ENCODE measurements around the gene TBCD.

Gene TBCD

GRCh38 chr17:82799591-82799990 is 47.7 kb downstream of the TBCD start:
- no peak for DNase-seq (ENCODE audit: low spot score)
- TF ChIP-seq, protein P1, sequence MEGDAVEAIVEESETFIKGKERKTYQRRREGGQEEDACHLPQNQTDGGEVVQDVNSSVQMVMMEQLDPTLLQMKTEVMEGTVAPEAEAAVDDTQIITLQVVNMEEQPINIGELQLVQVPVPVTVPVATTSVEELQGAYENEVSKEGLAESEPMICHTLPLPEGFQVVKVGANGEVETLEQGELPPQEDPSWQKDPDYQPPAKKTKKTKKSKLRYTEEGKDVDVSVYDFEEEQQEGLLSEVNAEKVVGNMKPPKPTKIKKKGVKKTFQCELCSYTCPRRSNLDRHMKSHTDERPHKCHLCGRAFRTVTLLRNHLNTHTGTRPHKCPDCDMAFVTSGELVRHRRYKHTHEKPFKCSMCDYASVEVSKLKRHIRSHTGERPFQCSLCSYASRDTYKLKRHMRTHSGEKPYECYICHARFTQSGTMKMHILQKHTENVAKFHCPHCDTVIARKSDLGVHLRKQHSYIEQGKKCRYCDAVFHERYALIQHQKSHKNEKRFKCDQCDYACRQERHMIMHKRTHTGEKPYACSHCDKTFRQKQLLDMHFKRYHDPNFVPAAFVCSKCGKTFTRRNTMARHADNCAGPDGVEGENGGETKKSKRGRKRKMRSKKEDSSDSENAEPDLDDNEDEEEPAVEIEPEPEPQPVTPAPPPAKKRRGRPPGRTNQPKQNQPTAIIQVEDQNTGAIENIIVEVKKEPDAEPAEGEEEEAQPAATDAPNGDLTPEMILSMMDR (IDR thresholded peaks at IDR 0.05; ENCODE audit: extremely low read depth, insufficient read depth, missing control alignments) = no peak
- in situ Hi-C loops (cut with MboI; ENCODE audit: low pct_unique_long_range_greater_than_20kb, low sequenced_read_pairs, unreplicated experiment) = no loop called here

DNA sequence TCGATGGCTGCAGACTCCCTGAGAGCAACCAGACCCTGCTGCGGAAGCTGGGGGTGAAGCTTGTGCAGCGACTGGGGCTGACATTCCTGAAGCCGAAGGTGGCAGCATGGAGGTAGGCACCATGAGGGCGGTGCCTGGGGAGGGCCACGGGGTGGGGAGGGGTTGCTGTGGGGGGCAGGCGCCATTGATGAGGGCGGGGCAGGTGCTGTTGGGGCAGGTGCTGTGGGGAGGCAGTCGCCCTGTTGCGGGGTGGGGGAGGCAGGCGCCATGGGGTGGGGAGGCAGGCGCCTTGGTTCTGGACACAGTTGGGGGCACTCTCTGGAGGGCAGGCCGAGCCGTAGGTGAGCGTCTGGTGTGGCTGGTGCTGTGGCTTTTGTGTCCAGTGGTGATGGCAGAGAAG is 49.0 kb downstream of the TBCD start:
- DNase-seq (ENCODE audit: low spot score) = no peak
- in situ Hi-C loops (cut with MboI; ENCODE audit: low pct_unique_long_range_greater_than_20kb, low sequenced_read_pairs, unreplicated experiment) = no loop called here

GRCh38 chr17:82801377-82801970 is 49.6 kb downstream of the TBCD start:
- TF ChIP-seq, protein P1 (IDR thresholded peaks at IDR 0.05; ENCODE audit: extremely low read depth, insufficient read depth, missing control alignments) = no peak
- DNase-seq (ENCODE audit: low spot score) = no peak
- in situ Hi-C loops (cut with MboI; ENCODE audit: low pct_unique_long_range_greater_than_20kb, low sequenced_read_pairs, unreplicated experiment) = no loop called here

More for the DNA sequence above, 49.0 kb downstream of the TBCD start:
- TF ChIP-seq, protein P1 (IDR thresholded peaks at IDR 0.05; ENCODE audit: extremely low read depth, insufficient read depth, missing control alignments) = no peak

GRCh38 chr17:82802075-82802780 is 50.4 kb downstream of the TBCD start:
- TF ChIP-seq, protein P1 (IDR thresholded peaks at IDR 0.05; ENCODE audit: extremely low read depth, insufficient read depth, missing control alignments) = no peak
- in situ Hi-C loops (cut with MboI; ENCODE audit: low pct_unique_long_range_greater_than_20kb, low sequenced_read_pairs, unreplicated experiment) = no loop called here
- DNase-seq (ENCODE audit: low spot score) = no peak

DNA sequence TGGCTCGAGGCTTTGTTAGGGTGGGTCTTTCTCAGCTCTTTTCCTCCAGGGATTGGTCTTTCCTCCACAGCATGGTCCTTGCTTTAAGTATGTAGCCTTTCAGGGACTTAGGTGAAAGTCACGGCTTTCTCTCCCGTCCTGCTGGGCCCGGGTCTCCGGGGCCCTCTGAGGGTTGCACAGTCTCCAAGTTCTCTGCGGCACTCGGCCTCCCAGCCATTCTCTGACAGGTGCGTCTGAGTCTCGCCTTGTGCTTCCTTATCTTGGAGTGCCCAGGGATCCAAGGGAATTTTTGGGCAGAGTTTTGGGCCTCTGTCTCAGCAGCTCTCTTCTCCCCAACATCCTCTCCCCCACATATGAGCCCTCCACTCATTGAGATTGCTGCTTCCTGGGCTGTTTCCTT is 51.3 kb downstream of the TBCD start:
- TF ChIP-seq, protein P1 (IDR thresholded peaks at IDR 0.05; ENCODE audit: extremely low read depth, insufficient read depth, missing control alignments) = no peak
- no peak for DNase-seq (ENCODE audit: low spot score)
- in situ Hi-C loops (cut with MboI; ENCODE audit: low pct_unique_long_range_greater_than_20kb, low sequenced_read_pairs, unreplicated experiment) = no loop called here

DNA sequence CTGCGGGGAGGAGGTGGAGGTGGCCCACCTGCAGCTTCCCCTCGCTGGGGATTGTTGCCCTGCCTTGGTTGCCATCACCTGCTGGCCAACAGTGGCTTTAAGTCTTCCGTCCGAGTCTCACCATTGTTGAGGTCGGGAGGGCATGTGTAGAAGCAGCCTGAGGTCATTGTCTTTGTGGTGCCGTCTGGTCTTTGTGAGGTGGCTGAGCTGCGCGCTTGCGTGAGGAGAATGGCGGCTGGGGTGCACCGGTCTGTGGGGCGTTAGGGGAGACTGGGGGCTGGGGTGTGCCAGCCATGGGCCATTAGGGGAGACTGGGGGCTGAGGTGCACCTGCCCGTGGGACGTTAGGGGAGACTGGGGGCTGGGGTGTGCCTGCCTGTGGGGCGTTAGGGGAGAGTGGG is 51.7 kb downstream of the TBCD start:
- in situ Hi-C loops (cut with MboI; ENCODE audit: low pct_unique_long_range_greater_than_20kb, low sequenced_read_pairs, unreplicated experiment) = no loop called here
- TF ChIP-seq, protein P1 (IDR thresholded peaks at IDR 0.05; ENCODE audit: extremely low read depth, insufficient read depth, missing control alignments) = no peak
- DNase-seq (ENCODE audit: low spot score) = no peak

Measured in GM13977 (cell line).